Right lobe of liver (tissue), 6 donors: ENCODE data around the gene TCTN2. TPM values are rescaled to one million over a fixed set of nuclear protein-coding genes. Genes with fewer than 3 reads are reported as not detected.

ENCODE experiments used
- ATAC-seq, 4 donors: fragments of 200-7000 bp; cut with Tn5 transposase; one replicate each; pipeline ENCODE4 v1.9.1; 2020; ENCODE audit warnings: mild to moderate bottlenecking in 4 of 4, moderate library complexity in 4 of 4
- DNase-seq, 3 donors: peaks; one replicate each; pipeline ENCODE4 v3.0.0-alpha.2; 2020
- H3K27ac ChIP-seq, 3 donors: fragments of 200-600 bp; one replicate each; pipeline ENCODE4 v1.8.0; 2022
- H3K27me3 ChIP-seq, 2 donors: fragments of 200-600 bp; one replicate each; pipeline ENCODE4 v1.8.0; 2022
- H3K36me3 ChIP-seq, 4 donors: fragments of 200-600 bp; sonication (generic) in 1 of 4; one replicate each; pipeline versions ENCODE4 v1.5.1 to v1.8.0; 2017 to 2022; ENCODE audit warnings: control low read depth in 1 of 4
- H3K4me1 ChIP-seq, 4 donors: fragments of 200-600 bp; sonication (generic) in 1 of 4; one replicate each; pipeline versions ENCODE4 v1.5.1 to v1.8.0; 2017 to 2022; ENCODE audit warnings: control low read depth in 1 of 4
- H3K4me3 ChIP-seq, 3 donors: fragments of 200-600 bp; one replicate each; pipeline ENCODE4 v1.8.0; 2022
- H3K9me3 ChIP-seq, 4 donors: fragments of 200-600 bp; sonication (generic) in 1 of 4; one replicate each; pipeline versions ENCODE4 v1.5.1 to v1.8.0; 2017 to 2022; ENCODE audit warnings: control low read depth in 1 of 4
- POLR2A ChIP-seq: fragments of 450-650 bp; IDR thresholded peaks from one replicate; pipeline ENCODE4 v1.6.1; 2017; ENCODE audit warnings: antibody characterized with exemption, mild to moderate bottlenecking
- WGBS: methylation state at CpG from one replicate; pipeline ENCODE4 v1.1.6; 2018; ENCODE audit warnings: low coverage, low lambda C conversion rate; ENCODE audit not compliant: insufficient coverage; ENCODE audit errors: missing lambda C conversion rate; 5-methylcytosine and 5-hydroxymethylcytosine counted together
- intact Hi-C, 2 donors: fragments of 100-400 bp; cut with DNase I; formaldehyde crosslinking; loops; one replicate each; pipeline versions ENCODE4 v1.11.2 to v1.14.1; 2022
- total RNA-seq, 6 experiments: library from RNA; depleted of rRNA in 2 of 6; stranded (reverse); fragments of >200 nt in 2 of 6; fragmentation: NEBNext Ultra II Directional in 3 of 6; extraction: Animal tissue kit (Norgen Biotek cat#: 25700) in 3 of 6; gene quantifications; one replicate each; pipeline versions ENCODE4 v1.1.0 to v1.2.4, GENCODE V29; 2016 to 2023
- TF ChIP-seq, protein P1 (sequence below), 4 donors: fragments of 200-600 bp in 3 of 4; fragments of 450-650 bp in 1 of 4; IDR thresholded peaks; one replicate each; pipeline versions ENCODE4 v1.5.1 to v1.8.0; 2016 to 2022; ENCODE audit warnings: antibody characterized with exemption in 4 of 4, mild to moderate bottlenecking in 2 of 4
- donor health status: DM: no; HTN: yes; CAD: no.
- donor health status: DM: no; HTN: no; CAD: no.
- donor health status: DM: no; HTN: no; CAD: no.
- donor health status: DM: no; HTN: yes; CAD: no.
- donor health status: DM: no; HTN: yes; CAD: no.

The TCTN2 gene
- total RNA-seq, 6 experiments from 2014 or later, result 0.61 to 1.2 (median 0.88) TPM

GRCh38 chr12:123712780-123713319, 41.9 kb downstream of the TCTN2 start:
- intact Hi-C loops, result no loop called here
- no peaks in the 10 kb centered on the region for H3K9me3 ChIP-seq
- peaks cover 0 to 10% (median 4%) of the 10 kb centered on the region in 4 donors for H3K4me1 ChIP-seq
- H3K27me3 ChIP-seq, result no peaks in the 10 kb centered on the region
- peak overlapping the region in 1 of 3 donors; percentile 41 for H3K27ac ChIP-seq
- TF ChIP-seq POLR2A, result no peak
- TF ChIP-seq, protein P1, sequence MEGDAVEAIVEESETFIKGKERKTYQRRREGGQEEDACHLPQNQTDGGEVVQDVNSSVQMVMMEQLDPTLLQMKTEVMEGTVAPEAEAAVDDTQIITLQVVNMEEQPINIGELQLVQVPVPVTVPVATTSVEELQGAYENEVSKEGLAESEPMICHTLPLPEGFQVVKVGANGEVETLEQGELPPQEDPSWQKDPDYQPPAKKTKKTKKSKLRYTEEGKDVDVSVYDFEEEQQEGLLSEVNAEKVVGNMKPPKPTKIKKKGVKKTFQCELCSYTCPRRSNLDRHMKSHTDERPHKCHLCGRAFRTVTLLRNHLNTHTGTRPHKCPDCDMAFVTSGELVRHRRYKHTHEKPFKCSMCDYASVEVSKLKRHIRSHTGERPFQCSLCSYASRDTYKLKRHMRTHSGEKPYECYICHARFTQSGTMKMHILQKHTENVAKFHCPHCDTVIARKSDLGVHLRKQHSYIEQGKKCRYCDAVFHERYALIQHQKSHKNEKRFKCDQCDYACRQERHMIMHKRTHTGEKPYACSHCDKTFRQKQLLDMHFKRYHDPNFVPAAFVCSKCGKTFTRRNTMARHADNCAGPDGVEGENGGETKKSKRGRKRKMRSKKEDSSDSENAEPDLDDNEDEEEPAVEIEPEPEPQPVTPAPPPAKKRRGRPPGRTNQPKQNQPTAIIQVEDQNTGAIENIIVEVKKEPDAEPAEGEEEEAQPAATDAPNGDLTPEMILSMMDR (IDR thresholded peaks at IDR 0.05), result no peak
- H3K4me3 ChIP-seq, result peak overlapping the region; percentile 94 to 100 (median 98)
- ATAC-seq, result no peak
- WGBS, result 0% methylated on average over 15 of the region's 26 CpGs
- H3K36me3 ChIP-seq, result no peaks in the 10 kb centered on the region
- DNase-seq, result no peak

DNA sequence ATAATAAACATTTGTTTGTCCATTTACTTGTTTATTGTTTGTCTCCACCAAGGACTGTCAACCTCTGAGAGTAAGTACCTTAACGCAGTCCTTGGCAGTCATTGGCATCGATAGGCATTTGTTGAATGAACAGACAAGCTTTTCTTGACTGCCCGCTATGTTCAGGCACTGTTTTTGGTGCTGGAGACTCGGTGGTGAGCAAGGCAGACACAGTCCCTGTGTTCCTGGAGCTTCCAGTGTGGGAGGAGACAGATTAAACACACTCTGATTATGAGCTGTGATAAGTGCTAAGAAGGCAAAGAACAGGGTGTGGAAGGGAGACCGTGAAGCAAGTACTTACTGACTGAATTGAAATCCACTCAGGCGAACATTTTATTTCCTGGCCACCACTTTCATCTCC, 42.5 kb downstream of the TCTN2 start:
- no peak overlapping the region for H3K27ac ChIP-seq
- H3K36me3 ChIP-seq, result no peaks in the 10 kb centered on the region
- 41% methylated on average over 6 of the region's 6 CpGs for WGBS
- peak overlapping the region; percentile 94 to 100 (median 98) for H3K4me3 ChIP-seq
- peaks cover 0 to 10% (median 4%) of the 10 kb centered on the region in 4 donors for H3K4me1 ChIP-seq
- DNase-seq (no peak), ATAC-seq (no peak)
- intact Hi-C loops, result no loop called here
- no peak for TF ChIP-seq POLR2A
- TF ChIP-seq, protein P1 (IDR thresholded peaks at IDR 0.05), result no peak
- no peaks in the 10 kb centered on the region for H3K9me3 ChIP-seq
- no peaks in the 10 kb centered on the region for H3K27me3 ChIP-seq

DNA sequence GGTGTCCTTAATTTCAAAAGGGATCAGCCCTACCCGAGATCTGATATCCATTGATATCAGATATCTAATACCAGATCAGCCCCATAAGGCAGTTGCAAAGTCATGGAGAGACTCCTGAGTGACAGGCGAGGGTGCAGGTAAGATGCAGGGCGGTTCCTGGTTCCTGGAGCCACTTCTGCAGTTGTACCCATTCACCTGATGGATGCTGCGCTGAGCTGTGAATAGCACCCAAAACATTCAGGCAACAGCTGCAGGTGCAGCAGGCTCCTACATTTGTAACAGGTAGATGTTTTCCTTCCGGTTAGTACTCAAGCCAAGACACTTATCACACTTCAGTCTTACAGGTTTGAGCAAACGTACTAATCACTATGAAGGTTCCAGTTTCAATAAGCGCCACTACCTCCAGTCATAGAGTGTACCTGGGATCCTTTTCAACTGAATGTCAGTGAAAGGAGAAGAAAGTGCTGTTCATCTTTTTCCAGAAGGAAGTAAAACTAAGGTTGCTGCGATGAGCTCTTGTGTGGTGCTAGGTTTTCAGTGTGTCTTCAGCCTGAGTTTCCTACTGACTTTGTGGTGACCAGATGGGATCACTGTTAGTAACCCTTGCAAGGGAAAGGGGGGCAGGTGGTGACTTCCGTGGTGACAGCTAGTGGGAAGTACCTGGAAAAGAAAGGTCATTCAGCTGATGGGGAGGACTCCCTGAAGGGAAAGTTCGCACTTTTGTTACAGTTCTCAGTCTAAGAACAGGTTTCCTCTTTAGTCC, 43.1 kb downstream of the TCTN2 start:
- DNase-seq, result no peak
- WGBS, result 28% methylated on average over 5 of the region's 10 CpGs

DNA sequence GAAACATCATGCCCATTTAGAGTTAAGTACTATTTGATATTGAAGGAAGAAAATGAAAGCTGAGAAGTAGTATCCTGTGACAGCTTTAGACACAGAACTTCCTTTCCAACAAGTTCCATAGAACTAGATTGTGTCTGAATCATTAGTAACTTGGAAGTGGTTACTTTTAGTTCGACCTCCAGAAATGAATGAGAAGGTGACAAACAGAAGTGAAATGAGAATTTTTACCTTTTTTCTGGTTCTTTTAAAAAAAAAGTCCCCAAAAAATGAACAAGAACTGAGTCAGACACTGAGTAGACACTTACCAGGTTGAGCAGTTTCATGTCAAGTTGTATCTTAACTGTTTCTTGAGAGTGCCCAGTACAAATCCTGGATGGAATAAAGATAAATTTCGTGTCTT, 44.3 kb downstream of the TCTN2 start:
- Histone ChIP-seq H3K27ac (no peak overlapping the region), H3K4me1 (peaks cover 0 to 10% (median 4%) of the 10 kb centered on the region in 4 donors)
- no peak for ATAC-seq

More for the DNA sequence above, 43.1 kb downstream of the TCTN2 start:
- H3K27ac ChIP-seq, result no peak overlapping the region
- no peaks in the 10 kb centered on the region for H3K36me3 ChIP-seq
- H3K27me3 ChIP-seq, result no peaks in the 10 kb centered on the region
- TF ChIP-seq, protein P1 (IDR thresholded peaks at IDR 0.05), result no peak
- no peak for TF ChIP-seq POLR2A
- ATAC-seq, result no peak
- H3K9me3 ChIP-seq, result no peaks in the 10 kb centered on the region
- intact Hi-C loops, result no loop called here
- peaks cover 0 to 10% (median 4%) of the 10 kb centered on the region in 4 donors for H3K4me1 ChIP-seq
- no peak overlapping the region for H3K4me3 ChIP-seq

More for the DNA sequence above, 44.3 kb downstream of the TCTN2 start:
- no peak for DNase-seq
- Histone ChIP-seq H3K9me3 (no peaks in the 10 kb centered on the region), H3K36me3 (no peaks in the 10 kb centered on the region), H3K27me3 (no peaks in the 10 kb centered on the region), H3K4me3 (no peak overlapping the region)
- WGBS, result 33% methylated on average over 2 of the region's 2 CpGs
- TF ChIP-seq, protein P1 (IDR thresholded peaks at IDR 0.05), result no peak
- no peak for TF ChIP-seq POLR2A
- intact Hi-C loops, result no loop called here
